CD4-positive, alpha-beta T cell (primary cell): ENCODE data around the gene ARVCF. TPM values are rescaled to one million over a fixed set of nuclear protein-coding genes. Genes with fewer than 3 reads are reported as not detected.

Experiments used
- ATAC-seq: fragments of 200-7000 bp; cut with Tn5 transposase; one replicate; pipeline ENCODE4 v1.10.0; 2022; ENCODE audit warnings: mild to moderate bottlenecking; ENCODE audit not compliant: poor library complexity
- CTCF ChIA-PET: fragments of 350-600 bp; sonication (Branson Sonifier 250); formaldehyde crosslinking; loops from one replicate; lab custom pipeline; 2021; ENCODE audit warnings: antibody characterized with exemption, inconsistent platforms; lab: Charles Lee
- POLR2A ChIA-PET: fragments of 350-600 bp; sonication (Branson Sonifier 250); formaldehyde crosslinking; loops from one replicate; lab custom pipeline; 2021; ENCODE audit warnings: antibody characterized with exemption, inconsistent platforms; lab: Charles Lee
- DNase-seq, 14 experiments: peaks; one replicate each; pipeline ENCODE4 v3.0.0-alpha.2; 2013 to 2020; ENCODE audit warnings: mixed read lengths in 2 of 14
- H3K27ac ChIP-seq, 2 donors: one replicate each; pipeline versions ENCODE4 v1.5.1 to v1.7.0; 2013; ENCODE audit warnings: low read length in 2 of 2, low read depth in 1 of 2, mild to moderate bottlenecking in 1 of 2
- H3K27me3 ChIP-seq, 2 experiments: 1 replicate in 1 of 2; 2 replicates in 1 of 2; pipeline versions ENCODE4 v1.6.1 to v1.7.0; 2013; ENCODE audit warnings: low read length in 2 of 2, control low read depth in 1 of 2, mild to moderate bottlenecking in 1 of 2, moderate library complexity in 1 of 2; ENCODE audit not compliant: insufficient read depth in 2 of 2, control insufficient read depth in 1 of 2
- H3K36me3 ChIP-seq: one replicate; pipeline ENCODE4 v1.6.1; 2013; ENCODE audit warnings: low read length, control low read depth; ENCODE audit not compliant: insufficient read depth
- H3K4me1 ChIP-seq: one replicate; pipeline ENCODE4 v1.6.1; 2013; ENCODE audit warnings: low read length, control low read depth; ENCODE audit not compliant: insufficient read depth
- H3K4me3 ChIP-seq: one replicate; pipeline ENCODE4 v1.5.1; 2013; ENCODE audit warnings: mild to moderate bottlenecking, low read length, moderate library complexity
- H3K9me3 ChIP-seq, 2 experiments: 1 replicate in 1 of 2; 2 replicates in 1 of 2; pipeline versions ENCODE4 v1.6.1 to v1.7.0; 2013; ENCODE audit warnings: low read length in 2 of 2, mild to moderate bottlenecking in 2 of 2, control low read depth in 1 of 2, moderate library complexity in 1 of 2; ENCODE audit not compliant: control insufficient read depth in 1 of 2, insufficient read depth in 1 of 2
- H3K27ac Mint-ChIP-seq: one replicate; pipeline ENCODE4 v1.8.0; 2020; ENCODE audit warnings: mixed read lengths
- H3K27me3 Mint-ChIP-seq: one replicate; pipeline ENCODE4 v1.8.0; 2021; ENCODE audit warnings: mixed read lengths
- H3K36me3 Mint-ChIP-seq: one replicate; pipeline ENCODE4 v1.8.0; 2021; ENCODE audit warnings: low read depth, mixed read lengths
- H3K4me1 Mint-ChIP-seq: one replicate; pipeline ENCODE4 v1.8.0; 2021; ENCODE audit warnings: low read depth, mixed read lengths
- H3K4me3 Mint-ChIP-seq: one replicate; pipeline ENCODE4 v1.8.0; 2020; ENCODE audit warnings: mild to moderate bottlenecking, mixed read lengths
- H3K9me3 Mint-ChIP-seq: one replicate; pipeline ENCODE4 v1.8.0; 2020; ENCODE audit warnings: mixed read lengths
- CTCF ChIP-seq: fragments of 200-600 bp; IDR thresholded peaks from one replicate; pipeline ENCODE4 v1.8.0; 2022; ENCODE audit warnings: antibody characterized with exemption, mild to moderate bottlenecking
- intact Hi-C, 2 experiments: fragments of 100-400 bp; cut with DNase I in 1 of 2; cut with micrococcal nuclease in 1 of 2; formaldehyde crosslinking; loops; one replicate each; pipeline versions ENCODE4 v1.15.1 to v1.9.0; 2023 to 2025; cut with DNase I, micrococcal nuclease
- total RNA-seq, 174 experiments: library from RNA in 2 of 174; stranded (reverse) in 2 of 174; gene quantifications; one replicate each; pipeline ENCODE4 v1.2.3 and lab custom pipeline; 2021 to 2026

The ARVCF gene
- total RNA-seq, 2 experiments from 2014 or later = 2.2 to 2.5 TPM

- ATAC-seq (no peak), DNase-seq (no peak)
- intact Hi-C loops = no loop called here
- Mint-ChIP-seq H3K9me3 (no peaks in the 10 kb centered on the region), H3K36me3 (peaks cover 44% of the 10 kb centered on the region), H3K4me3 (no peak overlapping the region), H3K27ac (no peak overlapping the region), H3K27me3 (no peaks in the 10 kb centered on the region), H3K4me1 (peaks cover 27% of the 10 kb centered on the region)
- Histone ChIP-seq H3K27me3 (no peaks in the 10 kb centered on the region), H3K4me1 (peaks cover 31% of the 10 kb centered on the region), H3K27ac (no peak overlapping the region), H3K36me3 (peaks cover 35% of the 10 kb centered on the region), H3K9me3 (no peaks in the 10 kb centered on the region), H3K4me3 (no peak overlapping the region)
- TF ChIP-seq CTCF = no peak
- POLR2A ChIA-PET = interaction anchor here (1.7 kb wide), 1 partner anchor 15 kb away, joined by 4 read pairs; the partner anchor contains the start of gene TANGO2
- CTCF ChIA-PET = no interaction called here
Observed at GRCh38 chr22:20036084-20036482, 19.5 kb upstream of the ARVCF start.

- H3K9me3 Mint-ChIP-seq = no peaks in the 10 kb centered on the region
- H3K36me3 Mint-ChIP-seq = peaks cover 44% of the 10 kb centered on the region
- POLR2A ChIA-PET = interaction anchor here (1.7 kb wide), 1 partner anchor 15 kb away, joined by 4 read pairs; the partner anchor contains the start of gene TANGO2
Observed at GRCh38 chr22:20035375-20036083, 18.9 kb upstream of the ARVCF start.

GRCh38 chr22:20034143-20034542, 17.5 kb upstream of the ARVCF start:
- H3K4me1 Mint-ChIP-seq = peaks cover 27% of the 10 kb centered on the region
- Histone ChIP-seq H3K27ac (no peak overlapping the region), H3K36me3 (peaks cover 23% of the 10 kb centered on the region), H3K27me3 (no peaks in the 10 kb centered on the region), H3K4me1 (peaks cover 36% of the 10 kb centered on the region), H3K4me3 (no peak overlapping the region), H3K9me3 (no peaks in the 10 kb centered on the region)
- no peak for TF ChIP-seq CTCF
- CTCF ChIA-PET = no interaction called here
- peaks cover 35% of the 10 kb centered on the region for H3K36me3 Mint-ChIP-seq
- ATAC-seq (no peak), DNase-seq (no peak)
- H3K9me3 Mint-ChIP-seq = no peaks in the 10 kb centered on the region
- intact Hi-C loops = no loop called here
- H3K27ac Mint-ChIP-seq = no peak overlapping the region
- H3K4me3 Mint-ChIP-seq = no peak overlapping the region
- POLR2A ChIA-PET = no interaction called here
- no peaks in the 10 kb centered on the region for H3K27me3 Mint-ChIP-seq

More at GRCh38 chr22:20035375-20036083, 18.9 kb upstream of the ARVCF start:
- Mint-ChIP-seq H3K4me1 (peaks cover 27% of the 10 kb centered on the region), H3K27me3 (no peaks in the 10 kb centered on the region), H3K4me3 (no peak overlapping the region), H3K27ac (no peak overlapping the region)
- no peak overlapping the region for H3K27ac ChIP-seq
- no peaks in the 10 kb centered on the region for H3K27me3 ChIP-seq
- peaks cover 31% of the 10 kb centered on the region for H3K36me3 ChIP-seq
- no peaks in the 10 kb centered on the region for H3K9me3 ChIP-seq
- H3K4me3 ChIP-seq = no peak overlapping the region
- DNase-seq = no peak
- CTCF ChIA-PET = no interaction called here
- H3K4me1 ChIP-seq = peaks cover 32% of the 10 kb centered on the region
- no peak for TF ChIP-seq CTCF
- no peak for ATAC-seq
- intact Hi-C loops = no loop called here
